Stimulated activated CD8-positive, alpha-beta memory T cell treated with anti-CD3 and anti-CD28 coated beads, Interleukin-12 subunit alpha, Interleukin-12 subunit beta, amount 100 ng/mL, for 4 hours (primary cell): Measurements from ENCODE around the gene TRPV5.

Source experiments
- DNase-seq: peaks from one replicate; pipeline ENCODE4 v3.0.0-alpha.2; 2020; ENCODE audit warnings: low read depth

The TRPV5 gene

DNA sequence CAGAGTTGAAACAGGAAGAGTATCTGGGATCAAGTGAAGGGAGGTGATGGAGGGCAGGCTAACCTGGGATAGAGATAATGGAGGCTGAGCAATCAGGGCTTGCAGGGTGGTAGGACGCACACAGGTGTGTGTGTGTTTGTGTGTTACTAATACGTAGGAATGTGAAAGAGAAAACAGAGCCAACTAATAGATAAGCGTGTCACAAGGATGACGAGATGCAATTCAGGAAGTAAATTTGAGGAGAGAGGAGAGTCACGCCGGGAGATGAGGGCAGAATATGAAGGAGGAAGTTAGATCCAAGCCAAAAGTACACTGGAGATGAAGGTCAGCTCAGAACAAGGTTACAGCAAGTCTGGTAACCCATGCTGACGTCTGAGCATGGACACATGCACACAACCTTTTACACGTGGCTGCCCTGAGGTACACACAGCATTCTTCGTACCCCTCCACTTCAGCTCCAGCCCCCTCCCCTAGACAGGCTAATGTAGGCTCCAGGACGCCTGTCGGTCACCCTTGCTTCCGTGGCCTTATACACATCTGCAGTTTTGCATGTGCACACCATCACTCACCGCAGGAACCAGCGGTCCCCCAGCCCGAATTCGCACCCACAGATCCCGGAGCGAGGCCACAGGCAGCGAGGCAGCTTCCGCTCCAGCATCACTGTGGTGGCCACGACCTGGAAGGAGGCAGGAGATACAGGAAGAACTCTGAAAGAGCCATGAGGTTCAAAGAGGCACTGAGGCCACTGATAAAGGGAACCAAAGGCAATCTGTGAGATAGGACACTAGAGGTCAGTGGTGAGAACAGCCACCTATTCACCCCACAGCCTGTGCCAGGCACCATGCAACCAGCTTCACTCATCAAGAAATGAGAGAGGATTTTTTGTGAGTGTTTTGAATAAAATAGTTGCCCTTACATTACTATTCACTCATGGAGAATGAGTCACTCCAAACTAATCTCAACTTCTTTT is 24.3 kb downstream of the TRPV5 start:
- no peak for DNase-seq

DNA sequence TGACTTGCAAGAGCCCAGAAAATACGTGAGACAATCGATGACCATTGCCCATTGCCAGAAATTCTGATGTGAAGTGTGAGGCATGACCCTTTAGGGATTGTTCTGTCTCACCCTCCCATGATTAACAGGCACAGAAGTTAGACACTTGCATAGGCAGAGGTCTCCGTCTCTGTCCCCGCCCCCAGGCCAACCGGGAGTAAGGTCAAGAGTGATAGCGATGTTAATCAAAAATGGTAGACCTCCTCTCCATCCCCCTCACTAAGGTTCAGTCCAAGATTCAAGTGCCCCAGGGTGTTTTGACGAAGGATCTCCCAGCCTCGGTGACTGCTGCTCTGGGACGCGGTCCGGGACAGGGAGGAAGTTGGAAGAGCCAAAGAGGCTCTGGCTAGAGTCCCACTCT is 25.3 kb downstream of the TRPV5 start:
- no peak for DNase-seq

DNA sequence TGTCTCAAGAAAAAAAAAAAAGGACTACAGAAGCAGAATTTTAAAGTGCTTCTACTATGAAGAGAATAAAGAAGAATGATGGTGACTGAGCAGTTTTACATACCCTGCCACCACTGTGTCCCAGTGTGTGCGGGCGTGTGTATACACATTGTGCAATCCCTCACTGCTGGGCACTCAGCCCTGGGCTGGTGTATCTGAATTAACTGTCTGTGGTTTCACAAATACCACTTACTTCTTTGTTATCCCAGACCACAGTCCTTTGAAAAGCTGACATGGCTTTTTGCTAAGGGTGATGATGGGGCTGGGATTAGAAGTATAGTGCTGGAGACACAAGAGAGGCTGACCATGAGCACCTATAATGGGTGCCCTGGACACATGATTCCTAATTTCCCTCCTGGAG is 26.9 kb downstream of the TRPV5 start:
- no peak for DNase-seq

DNA sequence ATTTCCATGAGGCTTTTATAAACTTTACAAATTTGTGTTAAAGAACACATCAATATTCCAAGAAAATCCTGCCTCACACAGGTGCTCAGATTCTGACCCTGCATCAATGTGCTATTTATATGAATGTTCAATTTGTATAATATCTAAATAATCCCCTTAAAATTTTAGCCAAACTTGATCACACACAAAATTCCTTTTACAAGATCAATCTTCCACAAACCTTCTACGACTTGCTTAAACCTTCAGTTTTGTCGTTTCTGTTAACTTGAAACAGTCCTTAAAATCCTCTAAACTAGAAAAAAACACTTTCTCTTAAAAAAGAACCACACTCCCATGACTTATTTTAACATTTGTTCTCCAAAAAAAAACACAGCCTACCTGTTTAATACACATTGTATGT is 27.8 kb downstream of the TRPV5 start:
- no peak for DNase-seq

DNA sequence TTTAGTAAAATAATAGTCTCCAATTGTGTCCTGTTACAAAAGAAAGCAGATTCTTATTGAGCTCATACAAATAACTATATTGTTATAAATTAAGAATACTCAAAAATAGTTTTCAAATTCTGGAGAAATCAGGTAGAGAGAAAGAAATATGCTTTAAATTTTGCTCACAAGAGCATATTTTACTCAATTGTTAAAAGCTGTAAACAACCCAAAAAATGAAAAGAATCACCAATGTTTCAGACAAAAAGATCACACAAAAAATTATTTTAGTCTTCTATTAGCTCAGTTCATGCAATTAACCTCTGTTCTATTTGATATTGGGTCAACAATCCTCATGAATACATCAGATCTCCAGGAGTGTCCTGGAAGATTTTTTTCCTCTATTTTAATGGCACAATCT is 29.4 kb downstream of the TRPV5 start:
- DNase-seq = no peak

DNA sequence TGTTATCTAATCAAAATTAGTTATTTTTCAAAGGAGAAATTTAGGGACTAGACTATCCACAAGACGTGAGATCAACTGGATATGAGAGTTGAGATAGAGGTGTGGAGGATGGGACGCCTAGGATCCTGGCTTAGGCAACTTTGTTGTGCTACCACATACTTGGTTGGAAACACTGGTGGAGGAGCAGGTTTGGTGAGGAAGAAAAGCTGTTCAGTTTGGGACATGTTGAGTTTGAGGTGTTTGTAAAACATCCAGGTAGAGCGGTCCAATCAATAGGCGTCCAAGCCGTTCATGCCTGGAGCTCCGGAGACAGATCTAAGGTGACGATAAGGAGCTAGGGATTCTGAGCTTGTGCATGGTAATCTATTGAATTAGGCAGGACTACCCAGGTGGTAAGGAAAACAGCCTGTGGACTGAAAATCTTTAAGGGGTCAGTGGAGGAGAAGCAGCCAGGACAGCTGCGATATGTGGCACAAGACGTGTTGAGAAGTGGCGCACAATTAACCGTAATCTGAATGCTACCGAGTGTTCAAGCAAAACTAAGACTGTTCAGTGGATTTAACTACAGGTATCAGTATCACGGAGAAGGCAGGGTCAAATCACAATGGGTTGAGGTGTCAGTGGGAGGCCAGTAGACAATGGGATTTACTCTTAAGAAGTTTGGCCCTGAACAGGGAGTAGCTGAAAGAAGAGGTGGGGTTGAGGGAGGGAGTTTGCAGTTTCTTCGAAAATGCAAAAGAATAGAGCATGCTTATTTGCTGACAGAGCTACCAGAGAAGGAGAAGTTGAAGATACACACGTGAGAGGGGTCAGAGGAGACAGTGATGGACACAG is 31.9 kb downstream of the TRPV5 start:
- DNase-seq = no peak

DNA sequence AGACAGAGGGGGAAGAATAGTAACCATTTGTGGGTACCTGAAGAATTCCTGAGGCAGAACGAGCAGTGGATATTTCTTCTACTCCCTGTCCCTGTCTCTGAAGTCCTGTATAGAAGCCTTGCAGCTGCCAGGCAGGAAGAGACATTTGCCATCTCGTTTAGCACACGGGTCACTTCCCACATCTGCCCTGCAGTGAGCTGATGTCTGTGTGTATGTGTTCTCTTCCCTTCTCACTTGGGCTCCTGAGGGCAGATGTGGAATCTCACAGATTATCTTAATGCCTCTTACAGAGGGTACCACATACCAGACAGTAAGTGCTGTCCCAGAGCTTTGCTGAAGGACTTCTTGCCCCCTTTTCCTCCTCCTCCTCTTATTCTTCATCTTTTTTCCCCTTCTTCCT is 33.9 kb downstream of the TRPV5 start:
- DNase-seq = no peak

DNA sequence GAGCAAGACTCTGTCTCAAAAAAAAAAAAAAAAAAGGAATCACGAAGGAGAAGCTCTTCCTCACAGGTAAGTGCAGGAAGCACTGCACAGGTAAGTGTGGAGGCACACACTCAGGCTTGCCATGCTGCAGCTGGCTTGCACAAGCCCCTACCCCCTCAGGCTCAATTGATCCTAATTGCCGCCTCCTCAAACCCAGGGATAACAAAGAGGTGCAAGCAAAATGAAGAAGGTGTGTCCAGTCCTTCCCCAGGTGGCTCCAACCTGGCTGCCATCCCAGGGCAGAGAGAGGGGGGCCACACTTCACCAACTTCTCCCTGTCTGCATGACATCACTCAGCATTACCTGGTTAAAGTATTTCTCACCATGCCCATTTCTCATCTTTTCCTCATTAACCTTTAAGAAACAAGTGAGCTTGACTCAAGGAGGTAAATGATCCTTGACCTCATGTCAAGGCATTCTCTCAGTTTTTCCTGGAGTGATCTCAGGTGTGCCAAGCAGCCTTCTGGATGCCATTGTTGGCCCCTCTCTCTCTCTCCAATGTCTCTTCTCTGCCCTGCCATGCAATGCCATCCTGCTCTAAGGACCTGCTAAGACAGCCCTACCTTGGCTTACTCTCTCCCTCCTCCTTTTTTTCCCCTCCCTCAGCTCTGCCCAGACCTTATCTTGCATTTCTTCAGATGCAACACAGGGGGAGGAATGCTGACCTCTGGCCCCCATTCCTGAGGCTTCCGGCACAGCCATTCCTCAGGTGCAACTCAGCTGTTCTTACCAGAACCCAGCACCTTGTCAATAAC is 35.0 kb downstream of the TRPV5 start:
- DNase-seq = no peak

DNA sequence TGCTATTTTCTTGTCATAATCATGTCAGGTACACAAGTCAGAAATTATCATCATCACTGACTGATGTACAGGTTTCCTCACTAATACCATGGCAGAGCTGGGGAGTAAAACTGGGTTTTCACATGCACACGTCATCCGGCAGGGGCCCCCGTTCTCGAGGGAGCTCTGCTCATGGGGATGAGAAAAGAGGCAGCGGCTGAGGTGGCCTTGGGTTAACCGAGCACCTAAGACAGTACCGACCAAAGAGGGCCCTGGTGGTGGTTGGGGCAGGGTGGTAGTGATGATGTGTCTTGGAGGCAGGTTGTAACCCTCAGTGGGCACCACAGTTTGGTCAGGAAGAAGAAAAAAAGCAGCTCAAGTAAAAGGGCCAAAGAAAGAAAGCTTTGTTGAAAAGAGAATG is 35.9 kb downstream of the TRPV5 start:
- no peak for DNase-seq

DNA sequence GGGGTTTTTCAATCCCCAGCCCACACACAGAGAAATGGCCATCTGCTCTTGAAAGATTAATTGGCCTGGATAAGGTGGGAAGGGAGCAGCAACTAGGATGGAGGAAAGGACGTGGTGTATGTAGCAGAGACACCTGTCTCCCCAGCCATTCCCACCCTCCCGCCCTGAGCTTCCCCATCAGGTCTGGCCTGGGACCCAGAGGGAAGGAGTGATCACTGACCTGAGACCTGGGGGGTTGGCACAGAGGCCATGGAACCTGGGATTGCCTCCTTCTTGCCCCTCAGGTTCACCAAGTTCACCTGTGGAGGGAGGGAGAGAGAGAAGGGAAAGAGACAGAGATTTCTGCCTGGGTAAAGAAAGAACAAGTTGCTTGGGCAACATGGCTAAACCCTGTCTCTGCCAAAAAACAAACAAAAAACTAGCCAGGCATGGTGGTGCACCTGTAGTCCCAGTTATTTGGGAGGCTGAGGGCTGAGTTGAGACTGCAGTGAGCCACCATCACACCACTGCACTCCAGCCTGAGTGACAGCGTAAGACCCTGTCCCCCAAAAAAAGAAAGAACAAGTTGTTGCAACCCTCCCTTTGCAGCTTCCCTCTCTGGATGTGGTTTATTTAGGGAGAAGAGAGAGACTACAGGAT is 36.7 kb downstream of the TRPV5 start:
- no peak for DNase-seq

DNA sequence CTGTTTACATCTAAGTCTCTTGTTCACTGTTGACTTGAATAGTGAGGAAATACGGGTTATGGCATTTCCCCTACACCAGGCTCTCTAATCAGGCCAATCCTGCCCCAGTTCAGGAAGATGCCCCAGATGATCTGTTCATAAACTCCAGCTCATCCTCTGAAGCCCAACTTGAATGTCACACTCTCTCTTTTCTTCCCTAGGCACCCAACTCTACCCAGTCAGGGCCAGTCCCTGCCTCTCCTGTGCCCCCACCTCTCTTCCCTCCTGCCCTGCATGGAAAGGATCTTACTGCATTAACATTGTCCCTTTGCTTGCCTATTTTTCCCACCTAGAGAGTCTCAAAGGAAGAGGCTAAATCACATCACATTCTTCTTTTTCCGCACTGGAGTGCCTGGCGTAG is 37.4 kb downstream of the TRPV5 start:
- DNase-seq = no peak

DNA sequence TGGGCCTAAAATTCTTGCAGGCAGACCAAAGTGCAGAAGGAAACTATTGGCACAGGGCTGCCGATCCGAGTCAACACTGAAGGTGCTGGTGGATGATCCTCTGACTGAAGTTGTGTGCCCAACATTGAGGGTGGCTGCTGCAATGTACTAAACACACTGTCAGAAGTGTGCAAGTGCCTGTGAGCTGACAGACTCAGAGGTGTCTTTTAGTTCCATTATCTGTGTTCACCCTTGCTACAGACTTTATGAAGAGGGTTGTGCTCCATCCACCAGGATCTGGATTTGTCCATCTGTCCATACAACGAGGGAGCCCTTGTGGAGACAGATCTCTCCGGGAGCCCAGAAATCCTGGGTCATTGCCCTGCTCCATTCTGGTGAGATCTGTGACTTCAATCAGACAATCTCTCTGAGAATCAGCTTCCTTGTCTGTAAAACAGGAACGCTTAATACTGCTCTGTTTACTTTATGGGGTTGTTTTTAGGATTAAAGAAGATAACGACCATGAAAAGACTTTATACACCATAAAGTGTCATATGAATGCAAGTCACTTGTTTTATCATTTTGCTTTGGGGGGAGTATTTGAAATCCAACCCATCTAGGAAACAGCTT is 38.5 kb downstream of the TRPV5 start:
- DNase-seq = no peak

DNA sequence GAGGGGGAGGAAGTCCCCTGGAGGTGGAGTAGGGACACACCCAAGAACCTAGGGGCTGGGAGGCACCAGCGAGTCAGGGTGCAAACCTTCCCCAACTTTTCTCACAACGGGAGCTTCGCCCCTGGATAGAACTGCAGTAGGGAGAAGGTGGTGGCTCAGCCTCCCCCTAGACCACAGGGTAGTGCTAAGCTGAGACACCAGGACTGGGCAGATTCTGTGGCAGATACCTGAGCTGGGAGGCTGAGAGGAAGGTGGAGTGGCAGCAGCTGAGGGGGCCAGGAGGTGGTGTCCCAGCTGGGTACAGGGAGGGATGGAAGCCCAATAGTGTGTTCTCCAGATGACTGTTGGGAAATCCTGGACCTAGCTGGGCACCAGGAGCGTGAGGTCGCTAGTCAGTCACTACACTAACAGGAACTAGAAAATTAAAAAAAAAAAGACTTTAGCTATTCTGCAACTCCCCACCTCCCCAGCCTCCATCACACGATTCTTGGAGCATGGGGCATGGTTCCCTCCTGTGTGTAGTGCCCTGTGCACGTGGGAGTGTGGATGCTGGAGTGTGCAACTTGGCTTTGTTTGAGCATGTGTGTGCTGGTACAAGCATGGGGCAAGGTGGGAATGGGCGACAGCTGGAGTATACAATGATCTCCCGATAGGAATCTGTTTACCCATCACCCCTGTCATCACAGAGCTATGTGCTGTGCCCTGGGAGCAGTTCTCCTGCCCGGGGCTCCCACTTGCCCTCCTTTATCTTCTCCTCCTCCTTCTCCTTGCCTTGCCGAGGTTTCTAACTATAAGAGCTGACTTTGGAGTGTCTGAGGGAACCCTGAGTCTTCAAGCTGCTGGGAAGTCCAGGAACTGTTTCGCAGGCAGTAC is 39.2 kb downstream of the TRPV5 start:
- DNase-seq = no peak

DNA sequence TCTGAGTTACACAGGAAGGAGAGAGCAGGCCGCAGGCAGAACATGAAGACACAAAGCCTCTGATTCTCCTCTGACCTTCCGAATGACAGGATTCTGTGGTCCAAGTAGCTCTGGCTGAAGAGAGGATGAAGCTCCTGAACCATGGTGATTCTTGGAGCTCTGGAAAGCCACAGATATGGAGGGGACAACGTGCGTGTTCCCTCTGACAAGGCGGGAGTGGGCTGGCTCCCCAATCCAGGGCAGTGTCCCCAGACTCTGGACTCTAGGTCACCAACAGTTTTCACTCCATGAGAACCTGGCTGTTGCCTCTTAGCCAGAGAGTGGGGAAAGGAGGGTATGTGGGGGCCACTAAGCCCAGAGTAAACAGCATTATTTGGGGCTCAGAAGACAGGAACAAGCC is 40.6 kb downstream of the TRPV5 start:
- no peak for DNase-seq

DNA sequence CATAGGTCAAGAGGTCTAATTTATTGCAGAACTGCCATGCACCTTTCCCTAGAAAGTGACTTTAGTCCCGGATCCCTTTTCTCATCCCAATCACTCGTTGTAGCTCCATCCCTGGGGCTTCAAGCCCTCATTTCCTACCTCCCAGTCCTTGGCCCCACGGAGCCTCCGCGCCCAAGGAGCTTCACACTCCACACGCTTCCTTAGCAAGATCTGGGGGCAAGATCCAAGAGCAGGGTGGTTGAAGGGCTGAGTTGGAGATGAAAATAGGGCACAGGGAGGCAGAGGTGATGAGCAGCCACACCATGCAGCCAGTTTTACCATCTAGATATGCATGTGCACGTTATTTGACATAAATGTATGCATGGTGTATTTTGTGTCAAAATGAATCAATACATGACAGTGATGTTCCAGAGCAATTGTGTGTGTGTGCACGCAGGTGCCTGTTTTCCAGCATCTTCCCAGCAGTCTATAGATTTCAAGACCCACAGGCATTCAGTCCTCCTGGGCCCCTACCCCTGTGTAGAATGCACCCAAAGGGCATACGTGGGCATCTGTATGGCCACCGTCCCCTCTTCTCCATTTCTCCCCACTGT is 42.0 kb downstream of the TRPV5 start:
- DNase-seq = no peak

DNA sequence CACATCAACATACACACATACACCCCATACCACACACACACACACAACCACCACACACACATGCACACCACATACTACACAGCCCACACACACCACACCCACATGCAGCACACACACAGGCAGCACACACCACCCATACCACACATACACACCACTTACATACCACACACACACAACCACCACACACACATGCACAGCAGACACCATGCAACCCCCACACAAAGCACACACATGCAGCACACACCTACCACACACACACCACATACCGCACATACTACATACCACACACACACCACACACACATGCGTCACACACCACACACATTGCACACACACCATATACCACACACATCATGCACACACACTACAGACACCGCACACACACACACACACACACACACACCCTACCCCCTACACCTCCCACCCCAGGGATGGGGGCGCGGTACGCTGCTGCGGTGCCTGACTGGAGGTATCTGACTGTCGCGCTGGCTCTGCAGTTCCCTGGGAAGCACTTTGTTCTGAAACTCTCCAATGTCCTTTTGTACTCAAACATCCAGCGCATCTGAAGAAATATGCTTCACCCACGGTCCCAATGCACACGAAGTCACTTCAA is 42.6 kb downstream of the TRPV5 start:
- DNase-seq = no peak

DNA sequence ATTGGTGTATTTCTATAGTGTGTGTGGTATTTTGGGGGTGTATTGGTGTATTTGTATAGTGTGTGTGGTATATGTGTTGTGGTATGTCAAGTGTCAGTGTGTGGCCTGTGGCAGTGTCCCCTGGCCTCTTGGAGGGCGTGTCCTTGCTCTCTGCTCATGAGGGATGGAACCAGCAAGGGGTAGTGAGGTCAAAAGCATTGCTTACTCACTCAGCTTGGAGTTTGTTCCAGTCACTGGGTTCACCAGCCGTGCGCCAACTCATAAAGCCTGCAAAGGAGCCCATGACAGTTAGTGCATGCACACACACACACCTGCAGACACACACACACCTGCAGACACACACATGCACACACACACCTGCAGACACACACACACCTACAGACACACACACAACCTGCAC is 43.7 kb downstream of the TRPV5 start:
- no peak for DNase-seq

DNA sequence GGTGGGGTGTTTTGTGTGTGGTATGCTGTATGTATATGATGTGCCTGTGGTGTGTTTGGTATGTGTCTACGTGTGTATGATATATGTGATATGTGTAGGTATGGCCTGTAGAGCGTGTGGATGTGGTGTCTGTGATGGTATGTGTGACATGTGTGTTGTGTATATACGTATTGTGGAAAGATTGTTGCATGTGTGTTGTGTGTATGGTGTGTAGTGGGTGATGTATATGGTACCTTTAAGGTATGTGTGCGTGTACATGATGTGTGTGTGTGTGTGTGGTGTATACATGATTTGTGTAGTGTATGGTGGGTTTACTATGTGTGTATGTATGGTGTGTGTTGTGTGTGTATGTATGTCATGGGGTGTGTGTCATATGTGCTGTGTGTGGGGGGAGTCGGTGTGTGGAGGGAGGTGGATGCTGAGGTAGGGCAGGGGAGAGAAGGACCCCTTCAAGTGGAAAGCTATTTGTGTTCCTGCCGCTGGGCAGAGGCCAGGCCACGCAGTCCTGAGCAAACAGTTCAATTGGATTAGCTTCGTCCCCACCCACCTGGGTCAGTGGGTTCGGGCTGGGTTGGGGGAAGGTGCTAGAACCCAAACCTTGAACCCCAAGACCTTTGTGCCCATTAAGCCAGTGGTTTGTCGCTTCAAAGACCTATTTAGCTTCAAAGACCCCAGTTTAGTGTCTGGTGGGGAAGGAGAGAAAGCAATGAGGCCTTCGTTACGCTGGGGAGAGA is 46.1 kb downstream of the TRPV5 start:
- DNase-seq = no peak

DNA sequence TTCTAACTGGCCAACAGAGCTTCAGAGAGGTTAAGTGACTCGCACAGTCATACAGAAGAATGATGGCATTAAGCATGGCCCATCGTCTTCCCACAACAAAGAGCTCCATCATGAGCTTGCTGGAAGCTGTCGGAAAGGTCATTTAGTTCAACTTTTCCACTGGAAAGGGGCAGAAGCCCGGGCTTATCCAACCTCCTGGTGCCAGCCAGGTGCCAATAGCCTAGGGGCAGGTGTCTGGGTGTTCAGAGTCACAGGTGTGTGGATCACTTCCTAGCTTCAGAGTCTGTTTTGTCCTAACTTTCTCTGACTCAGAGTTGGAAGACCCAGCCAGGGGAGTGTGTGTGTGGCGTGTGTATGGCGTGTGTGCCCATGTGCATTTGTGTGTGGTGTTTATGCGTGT is 46.7 kb downstream of the TRPV5 start:
- DNase-seq = no peak
